IMR-90 (cell line): ENCODE data around the gene HSD17B4.

Source experiments
- BHLHE40 ChIP-seq: fragments of 150-350 bp; IDR thresholded peaks from 2 replicates; pipeline ENCODE4 v1.6.1; 2016; ENCODE audit warnings: mild to moderate bottlenecking, low read depth, low read length
- CEBPB ChIP-seq: IDR thresholded peaks from 2 replicates; pipeline ENCODE4 v1.6.1; 2012; ENCODE audit warnings: low read depth, low read length, improper control_type of control experiment
- CTCF ChIP-seq: conservative IDR thresholded peaks from 2 replicates; pipeline ENCODE4 v1.5.1; 2012; ENCODE audit warnings: mild to moderate bottlenecking, low read depth, low read length, improper control_type of control experiment
- FOS ChIP-seq: fragments of 150-350 bp; IDR thresholded peaks from 2 replicates; pipeline ENCODE4 v1.6.1; 2016; ENCODE audit warnings: low read depth, low read length
- MXI1 ChIP-seq: IDR thresholded peaks from 2 replicates; pipeline ENCODE4 v1.6.1; 2012; ENCODE audit warnings: low read depth, mild to moderate bottlenecking, low read length, moderate library complexity, borderline replicate concordance
- POLR2A ChIP-seq: IDR thresholded peaks from 2 replicates; pipeline ENCODE4 v1.6.1; 2012; ENCODE audit warnings: mild to moderate bottlenecking, low read depth, low read length
- RAD21 ChIP-seq: IDR thresholded peaks from 2 replicates; pipeline ENCODE4 v1.6.1; 2012; ENCODE audit warnings: low read length, improper control_type of control experiment

GRCh38 chr5:119570910-119571309 lies 118.6 kb downstream of the HSD17B4 start:
- no peak for TF ChIP-seq CTCF
- no peak for TF ChIP-seq BHLHE40
- TF ChIP-seq MXI1, result no peak
- TF ChIP-seq CEBPB, result no peak
- no peak for TF ChIP-seq POLR2A
- no peak for TF ChIP-seq RAD21
- no peak for TF ChIP-seq FOS
